CD4-positive, alpha-beta T cell treated with Interferon alpha-2 for 1 hour (primary cell): ENCODE results near the gene CAMTA1.

Experiments used
- DNase-seq, 2 donors: peaks; one replicate each; pipeline ENCODE4 v3.0.0-alpha.2; 2020 to 2022

The CAMTA1 gene

DNA sequence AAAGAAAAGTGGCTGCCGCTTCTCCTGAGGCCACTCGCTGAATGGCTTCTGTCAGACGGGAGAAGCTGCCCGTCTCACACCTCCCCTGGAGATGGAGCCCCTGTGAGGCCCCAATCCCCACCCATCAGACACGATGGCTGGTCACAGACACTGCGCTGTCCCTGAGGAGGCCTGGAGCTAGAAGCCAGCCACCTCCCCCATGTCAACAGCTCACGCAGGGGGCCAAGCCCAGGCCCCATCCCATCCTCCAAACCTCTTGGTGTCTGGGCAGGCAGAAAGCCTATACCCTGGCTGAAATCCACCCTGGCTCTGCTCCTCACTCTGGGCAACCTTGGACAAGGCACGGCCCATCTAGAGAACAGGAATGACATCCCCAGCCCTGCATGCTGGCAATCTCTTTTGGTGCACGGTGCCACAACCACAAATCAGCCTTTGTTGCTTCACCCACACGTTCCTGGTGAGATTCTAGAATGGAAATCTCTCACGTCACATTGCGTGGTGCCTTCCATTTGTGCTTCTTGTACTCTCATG, 711.9 kb downstream of the CAMTA1 start:
- no peak for DNase-seq

DNA sequence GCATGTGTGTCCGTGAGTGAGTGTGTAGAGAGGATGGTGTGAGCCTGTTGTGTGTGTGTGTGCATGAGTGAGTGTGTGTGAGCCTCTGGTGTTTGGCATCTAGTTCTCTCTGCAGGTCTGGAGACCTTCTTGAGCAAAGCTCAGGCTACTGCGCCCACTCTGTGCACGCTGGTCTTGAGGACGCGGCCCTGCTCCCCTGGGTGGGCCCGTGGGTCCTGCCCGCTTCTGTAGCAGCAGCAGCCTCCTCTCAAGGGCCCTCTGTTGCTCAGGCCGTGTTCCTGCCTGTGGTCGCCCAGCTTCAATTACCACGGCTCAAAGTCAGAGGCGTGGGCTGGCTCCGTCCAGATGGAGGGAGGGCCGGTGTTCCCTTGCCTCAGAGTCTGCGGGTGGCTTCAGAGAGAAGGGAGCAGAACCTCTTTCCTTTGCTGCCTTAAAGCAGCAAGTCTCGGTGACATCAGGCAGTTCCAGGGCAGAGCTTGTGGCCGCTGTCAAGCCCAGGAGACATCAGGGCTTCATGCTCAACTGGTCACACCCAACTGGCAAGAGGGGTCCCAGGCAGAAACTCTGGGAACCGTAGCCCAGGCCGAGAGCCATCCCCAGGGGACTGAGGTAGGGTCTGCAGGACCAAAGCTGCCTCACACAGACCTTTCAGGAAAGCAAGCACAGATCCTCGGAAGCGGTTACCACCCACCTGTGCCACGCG, 715.3 kb downstream of the CAMTA1 start:
- no peak for DNase-seq

DNA sequence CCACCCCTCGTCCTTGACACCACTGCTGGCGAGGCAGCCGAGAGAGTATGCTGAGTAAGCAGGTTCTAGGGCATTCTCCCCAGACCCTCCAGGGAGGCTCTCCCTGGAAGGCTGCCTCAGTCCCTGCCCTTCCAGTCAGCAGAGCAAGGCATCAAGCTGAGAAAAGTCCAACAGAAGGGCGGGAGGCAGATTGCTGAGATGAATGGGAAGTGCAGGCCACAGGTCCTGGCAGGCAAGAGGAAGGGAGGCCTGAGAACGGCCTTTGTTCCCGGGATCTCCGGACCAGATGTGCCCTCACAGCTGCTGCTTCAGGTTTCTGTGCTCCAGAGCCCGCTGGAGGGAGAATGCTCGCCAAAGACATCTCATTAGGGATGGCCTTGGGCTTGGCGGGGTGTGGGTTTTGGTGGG, 715.8 kb downstream of the CAMTA1 start:
- no peak for DNase-seq

DNA sequence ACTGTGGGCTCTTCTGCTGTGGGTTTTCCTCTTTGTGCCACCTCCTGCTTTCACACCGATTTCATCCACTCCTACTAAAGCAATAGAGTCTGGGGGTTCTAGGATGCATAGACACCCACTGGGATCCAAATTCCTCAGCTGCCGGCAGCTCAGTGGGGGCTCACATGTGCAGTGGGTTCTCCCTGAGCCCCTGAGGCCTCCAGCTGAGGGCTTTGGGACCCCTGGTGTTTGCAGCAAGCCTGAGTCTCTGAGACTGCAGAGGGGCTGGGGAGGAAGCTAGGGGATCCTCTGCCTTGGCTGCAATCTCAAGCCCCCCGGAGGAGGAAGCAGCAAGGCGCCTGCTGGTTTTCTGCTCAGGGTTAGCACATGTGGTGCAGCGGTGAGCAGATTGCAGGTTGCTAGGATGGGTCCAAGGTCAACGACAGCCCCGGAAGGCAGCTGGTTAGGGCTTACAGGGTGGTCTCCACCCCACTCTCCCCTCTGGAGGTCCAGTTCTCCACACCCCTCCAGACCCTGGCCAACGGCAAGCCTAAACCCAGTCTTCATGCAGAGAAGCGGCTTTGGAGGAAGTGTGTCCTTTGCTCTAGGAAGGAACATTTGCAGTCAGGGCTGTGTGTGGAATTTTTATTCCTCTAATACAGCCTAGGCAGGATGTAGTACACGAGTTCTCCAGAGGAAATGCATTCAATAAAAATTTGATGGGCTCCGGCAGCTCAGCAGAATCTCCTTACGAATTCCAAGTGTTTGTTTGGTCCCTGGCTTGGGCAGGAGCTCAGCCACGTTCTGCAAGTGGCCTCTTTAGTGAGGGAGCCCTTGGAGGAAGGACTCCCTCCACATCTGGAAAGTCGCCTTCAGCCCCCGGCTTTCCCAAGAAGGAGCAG, 716.7 kb downstream of the CAMTA1 start:
- no peak for DNase-seq

DNA sequence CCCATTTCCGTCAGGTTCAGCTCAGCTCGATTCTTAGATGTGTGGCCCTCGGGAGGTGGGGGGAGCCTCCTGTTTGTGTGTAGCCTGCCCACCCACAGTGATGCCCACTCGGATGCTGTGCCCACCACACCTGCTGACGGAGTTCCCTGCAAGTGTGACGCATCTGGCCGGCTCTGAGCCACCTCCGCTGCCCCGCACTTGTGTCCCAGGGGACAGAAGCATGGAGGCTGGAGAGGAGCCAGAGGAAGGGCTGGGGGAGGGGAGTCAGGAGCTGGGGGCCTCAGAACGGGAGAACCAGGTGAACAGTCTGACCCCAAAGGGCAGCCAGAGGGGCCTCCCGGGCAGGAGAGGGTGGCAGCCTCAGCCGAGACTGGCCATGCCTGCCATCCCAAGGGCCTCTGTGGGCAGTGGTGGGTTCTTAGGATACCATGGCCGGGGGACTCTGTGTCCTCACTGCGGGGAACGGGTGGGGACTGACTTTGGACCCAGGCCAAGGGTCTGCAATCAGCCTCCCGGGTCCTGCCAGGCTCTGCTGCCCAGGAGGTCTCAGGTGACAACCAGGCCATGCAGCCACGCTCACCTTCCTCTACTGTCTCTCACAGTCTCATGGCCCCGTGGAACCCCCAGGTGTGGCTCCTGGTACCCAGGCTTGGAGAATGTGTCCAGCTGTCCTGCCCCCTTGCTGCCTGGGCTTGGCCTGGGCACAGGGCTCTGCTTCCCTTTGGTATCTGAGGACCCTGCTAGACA, 718.6 kb downstream of the CAMTA1 start:
- DNase-seq: no peak

DNA sequence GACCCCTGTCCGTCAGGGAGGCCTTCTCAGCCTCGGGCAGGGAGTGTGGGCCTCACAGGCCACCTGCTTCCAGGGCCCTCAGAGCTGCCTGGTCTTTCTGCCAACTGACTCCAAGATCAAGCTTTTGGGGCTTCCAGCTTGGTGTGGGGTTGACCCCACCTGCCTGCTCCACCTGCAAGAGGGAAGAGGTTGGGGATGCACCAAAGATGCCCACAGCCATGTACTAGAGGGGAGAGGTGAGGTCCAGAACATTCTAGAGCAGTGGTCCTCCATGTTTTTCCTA, 719.1 kb downstream of the CAMTA1 start:
- no peak for DNase-seq

DNA sequence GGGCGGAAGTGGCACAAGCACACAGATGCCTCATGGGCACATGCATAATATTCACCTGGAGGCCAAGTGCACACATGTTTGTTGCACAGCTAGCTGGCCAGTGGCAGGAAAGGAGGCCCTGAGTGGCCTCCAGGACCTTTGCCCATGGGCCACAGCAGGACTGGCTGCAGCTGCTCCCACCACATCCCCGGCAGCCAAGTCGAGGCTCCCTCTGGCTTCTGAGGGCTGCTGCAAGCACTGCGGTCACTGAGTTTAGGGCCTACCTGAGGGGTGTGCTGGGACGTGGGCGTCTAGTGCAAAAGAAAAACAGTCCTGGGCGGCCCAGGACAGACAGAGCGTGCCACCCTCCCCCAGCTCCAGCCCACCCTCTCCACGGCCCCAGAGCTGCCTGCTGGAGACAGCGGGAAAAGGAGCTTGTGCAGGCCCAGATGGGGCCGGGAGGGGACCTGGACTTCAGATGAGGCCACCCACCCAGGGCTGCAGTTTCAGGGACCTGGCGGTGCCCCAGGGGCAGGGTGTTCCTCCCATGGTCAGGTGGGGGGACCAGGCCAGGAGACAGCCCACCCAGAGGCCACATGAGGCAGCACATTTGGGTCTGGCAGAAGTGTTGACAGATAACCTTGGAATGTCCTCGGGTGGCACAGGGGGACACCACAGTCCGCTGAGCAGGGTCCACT, 720.0 kb downstream of the CAMTA1 start:
- DNase-seq: no peak

DNA sequence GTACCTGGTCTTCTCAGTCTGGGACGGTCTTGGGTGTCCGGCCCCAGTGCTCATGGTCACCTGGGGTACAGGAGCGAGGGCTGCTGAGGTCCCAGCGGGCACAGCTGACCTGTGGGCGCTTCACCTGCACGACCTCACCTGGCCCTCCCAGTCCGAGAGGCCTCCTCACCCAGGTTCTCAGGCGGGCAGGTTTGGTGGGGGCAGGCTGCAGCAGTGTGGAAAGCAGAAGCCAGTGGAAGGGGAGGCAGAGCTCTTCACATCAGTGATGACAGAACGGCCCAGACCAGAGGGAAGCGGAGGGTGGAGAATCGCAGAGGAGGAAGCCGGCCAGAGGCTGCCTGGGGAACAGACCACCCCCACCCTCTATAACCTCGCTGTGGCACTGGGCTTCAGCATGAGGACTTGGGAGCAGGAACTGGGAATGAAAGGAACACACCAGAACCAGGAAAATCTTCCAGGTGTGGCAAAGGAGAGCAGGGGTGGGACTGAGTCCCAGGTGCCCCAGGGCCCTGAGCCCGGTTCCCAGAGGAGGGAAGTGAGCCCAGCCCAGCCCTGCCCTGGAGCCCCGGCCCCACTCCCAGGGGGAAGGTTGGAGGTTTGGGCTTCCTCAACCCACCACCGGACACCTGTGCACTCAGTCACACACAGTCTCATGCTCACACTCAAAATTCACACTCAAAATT, 720.7 kb downstream of the CAMTA1 start:
- no peak for DNase-seq

DNA sequence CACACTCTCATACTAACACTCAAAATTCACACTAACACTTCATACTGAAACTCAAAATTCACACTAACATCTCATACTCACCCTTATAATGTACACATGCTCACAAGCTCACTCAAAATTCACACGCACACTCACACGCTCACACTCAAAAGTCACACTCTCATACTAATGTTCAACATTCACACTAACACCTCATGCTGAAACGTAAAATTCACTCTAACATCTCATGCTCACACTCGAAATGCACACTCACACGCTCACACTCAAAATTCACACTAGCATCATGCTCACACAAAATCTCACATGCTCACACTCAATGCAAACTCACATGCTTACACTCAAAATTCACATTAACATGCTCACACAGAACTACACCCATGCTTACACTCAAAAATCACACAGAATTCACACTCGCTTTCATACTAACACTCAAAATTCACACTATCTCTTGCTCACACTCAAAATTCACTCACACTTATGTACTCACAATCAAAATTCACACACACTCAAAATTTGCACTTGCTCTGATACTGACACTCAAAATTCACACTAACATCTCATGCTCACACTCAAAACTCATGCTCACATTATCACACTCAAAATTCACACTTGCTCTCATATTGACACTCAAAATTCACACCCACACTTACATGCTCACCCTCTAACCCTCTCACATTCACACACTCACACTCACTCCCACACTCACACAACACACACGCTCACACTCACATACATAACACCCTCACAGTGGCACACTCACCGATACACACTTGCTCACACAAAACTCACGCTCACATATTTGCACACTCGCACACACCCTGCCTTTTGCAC, 721.4 kb downstream of the CAMTA1 start:
- no peak for DNase-seq

DNA sequence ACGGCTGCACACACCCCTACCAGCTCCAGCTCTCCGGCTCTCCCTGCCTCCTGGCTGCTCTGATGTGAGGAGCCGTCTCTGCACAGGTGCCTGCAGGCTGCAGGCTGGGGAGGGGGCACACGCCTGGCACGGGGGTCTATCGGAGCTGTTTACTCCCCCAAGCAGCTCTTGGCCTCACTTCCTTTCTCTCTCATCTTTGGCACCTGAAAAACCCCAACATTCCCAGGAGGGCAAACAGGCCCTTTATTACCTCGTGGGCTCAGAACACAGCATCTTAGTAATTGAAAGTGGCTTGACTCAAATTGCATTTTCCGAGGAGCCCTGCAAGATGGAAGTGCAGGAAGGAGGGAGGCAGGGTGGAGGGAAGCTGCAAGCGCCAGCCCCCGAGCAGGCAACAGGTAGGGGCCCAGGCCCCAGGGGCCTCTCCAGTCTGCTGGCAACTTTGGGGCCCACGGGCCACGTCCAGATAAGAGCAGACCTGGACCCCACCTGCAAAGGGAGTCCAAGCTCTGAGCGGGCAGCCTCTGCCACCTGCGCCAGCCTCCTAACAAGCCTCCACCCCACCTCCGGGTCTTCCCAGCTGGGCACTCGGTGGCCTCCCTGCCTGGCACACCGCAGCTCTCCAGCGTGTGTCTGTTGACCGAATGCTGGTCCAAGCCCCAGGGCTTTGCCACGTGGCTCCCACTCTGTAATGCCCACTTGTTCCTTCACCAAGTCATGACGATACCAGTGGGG, 722.2 kb downstream of the CAMTA1 start:
- no peak for DNase-seq

DNA sequence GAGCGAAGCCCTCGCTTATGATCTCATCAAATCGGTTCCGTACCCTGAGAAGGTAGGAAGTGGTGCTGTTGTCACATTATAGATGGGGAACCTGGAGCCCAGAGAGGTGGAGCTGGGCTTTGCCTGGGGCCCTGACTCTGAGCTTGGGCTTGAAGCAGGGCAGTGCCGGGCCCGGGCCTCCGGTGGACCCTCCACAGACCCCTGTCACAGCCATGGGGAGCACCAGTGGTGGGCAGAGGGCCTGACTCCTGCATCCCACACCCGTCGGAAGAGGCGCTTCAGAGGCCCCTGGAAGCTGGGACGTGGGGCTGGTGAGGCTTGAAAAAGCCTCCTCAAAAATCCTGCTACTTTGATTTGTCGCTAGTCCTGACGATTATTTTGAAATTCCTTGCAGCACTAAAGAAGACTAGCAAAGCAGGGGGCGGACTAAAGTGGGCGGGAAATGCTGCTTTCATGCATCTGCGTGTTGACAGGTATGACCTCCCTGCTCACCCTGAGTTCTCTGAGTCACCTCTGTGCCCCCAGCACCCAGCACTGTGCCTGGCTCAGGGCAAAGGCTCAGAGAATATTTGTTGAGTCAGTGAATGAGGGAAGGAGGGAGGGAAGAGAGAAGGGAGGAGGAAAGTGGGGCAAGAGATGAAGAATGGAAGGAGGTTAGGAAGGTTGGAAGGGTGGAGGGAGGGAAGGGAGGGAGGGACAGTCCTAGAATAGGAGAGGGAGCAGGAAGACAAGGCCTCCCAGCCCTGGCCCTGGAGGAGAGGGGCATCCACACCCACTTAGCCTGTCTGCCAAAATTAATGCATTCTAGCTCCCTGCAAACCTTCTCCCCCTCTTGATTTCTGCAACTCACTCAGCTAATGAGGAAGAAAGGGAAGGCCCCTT, 723.0 kb downstream of the CAMTA1 start:
- DNase-seq: no peak

DNA sequence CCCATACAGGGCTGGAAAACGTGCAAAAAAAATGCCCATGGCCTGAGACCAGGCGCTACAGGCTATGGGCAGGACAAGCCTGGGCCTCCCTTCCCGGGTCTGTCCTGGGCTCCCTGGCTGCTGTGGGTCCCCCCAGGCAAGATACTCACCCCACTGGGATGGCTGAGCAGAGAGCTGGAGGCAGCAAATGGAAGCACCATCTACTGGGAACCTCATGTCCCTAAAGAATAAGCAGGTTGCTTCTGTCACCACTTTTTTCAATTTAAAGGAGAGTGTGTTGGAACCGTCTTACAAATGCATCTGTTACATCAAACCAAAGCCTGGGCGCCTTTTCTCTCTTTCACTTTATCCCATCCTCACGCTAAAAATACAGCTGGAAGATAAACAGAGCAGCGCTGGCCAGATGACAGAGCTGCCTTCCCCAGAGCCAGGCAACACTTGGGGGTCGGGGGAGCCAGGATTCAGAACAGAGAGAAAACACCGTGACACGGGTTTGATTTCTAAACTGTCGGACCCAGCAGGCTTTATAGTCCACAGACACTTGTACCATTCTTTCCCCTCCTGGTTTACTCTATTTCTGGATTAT, 723.8 kb downstream of the CAMTA1 start:
- no peak for DNase-seq

DNA sequence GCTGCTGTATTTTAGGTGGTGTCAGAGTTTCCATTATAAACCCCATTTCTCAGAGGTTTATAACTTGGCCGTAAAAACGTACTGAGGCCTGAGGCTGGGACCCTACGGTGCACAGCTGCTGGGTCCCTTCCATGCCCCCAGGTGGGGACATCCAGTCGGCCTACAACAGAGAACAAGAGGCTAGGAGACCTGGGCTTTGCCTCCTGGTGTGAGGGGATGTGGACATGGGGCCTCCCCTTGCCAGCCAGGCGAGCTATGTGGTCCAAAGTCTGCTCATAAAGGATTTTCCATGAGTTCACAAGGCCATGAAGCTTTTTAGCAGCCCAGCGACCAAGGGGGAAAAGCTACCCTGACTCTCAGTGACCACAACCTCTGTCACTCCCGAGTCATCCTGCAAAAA, 724.3 kb downstream of the CAMTA1 start:
- no peak for DNase-seq

DNA sequence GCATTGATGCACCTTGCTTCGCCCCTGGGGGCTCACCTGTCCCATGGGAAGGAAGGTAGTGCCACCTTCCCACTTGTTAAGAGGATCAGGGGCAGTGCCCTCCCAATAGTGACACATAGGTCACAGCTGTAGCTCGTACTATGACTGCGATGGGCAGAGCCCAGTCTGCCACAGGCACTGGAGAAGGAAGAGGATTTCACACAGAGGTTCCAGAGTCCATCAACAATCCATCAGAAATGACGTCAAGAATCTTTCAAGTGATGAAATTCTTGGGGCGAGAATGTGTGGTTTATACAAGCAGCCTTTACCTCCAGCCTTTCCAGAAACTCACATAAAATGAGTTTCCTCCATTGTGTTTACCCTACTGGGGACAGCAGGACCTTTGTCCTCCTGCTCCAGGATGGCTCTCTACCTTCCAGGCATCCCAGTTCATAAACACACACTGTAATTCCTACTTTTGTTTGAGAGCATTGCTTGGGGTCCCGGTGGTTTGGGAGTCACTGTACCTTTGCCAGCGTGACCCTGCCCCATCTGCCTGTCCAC, 725.2 kb downstream of the CAMTA1 start:
- no peak for DNase-seq

DNA sequence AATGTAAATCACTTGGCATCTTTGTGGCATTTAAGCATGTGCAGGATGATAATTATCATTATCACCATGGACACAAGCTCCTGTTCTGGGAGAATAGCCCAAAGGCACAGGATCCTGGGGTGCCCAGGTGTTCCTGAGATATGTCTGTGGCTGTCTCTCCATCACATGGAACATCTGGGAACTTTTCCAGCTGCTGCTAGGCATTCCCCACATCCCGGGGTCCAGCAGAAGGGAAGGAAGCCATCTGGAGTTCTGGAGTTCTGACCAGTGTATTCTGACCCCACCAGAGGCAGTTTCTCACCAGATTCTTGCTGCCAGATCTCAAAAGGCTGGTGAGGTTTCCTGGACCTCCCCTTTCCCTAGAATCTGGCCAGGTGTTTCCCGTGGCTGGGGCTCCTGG, 726.1 kb downstream of the CAMTA1 start:
- no peak for DNase-seq

DNA sequence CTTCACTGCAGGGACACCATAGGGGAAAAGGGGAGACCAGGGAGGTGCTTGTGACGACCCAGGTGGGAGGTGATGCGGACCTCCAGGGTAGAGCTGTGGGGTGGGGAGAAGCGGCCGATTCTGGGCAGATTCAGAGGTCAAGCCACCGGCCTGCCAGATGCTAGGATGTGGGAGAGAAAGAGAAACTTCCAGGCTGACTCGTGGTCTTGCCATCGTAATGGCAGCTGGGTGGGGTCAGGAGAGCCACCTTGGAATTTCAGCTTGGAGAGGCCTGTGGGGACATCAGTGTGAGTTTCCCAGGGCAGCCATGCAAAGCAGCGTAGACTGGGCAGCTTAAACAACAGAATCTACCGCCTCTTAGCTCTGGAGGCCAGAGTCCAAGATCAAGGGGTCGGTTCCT, 727.8 kb downstream of the CAMTA1 start:
- DNase-seq: no peak

DNA sequence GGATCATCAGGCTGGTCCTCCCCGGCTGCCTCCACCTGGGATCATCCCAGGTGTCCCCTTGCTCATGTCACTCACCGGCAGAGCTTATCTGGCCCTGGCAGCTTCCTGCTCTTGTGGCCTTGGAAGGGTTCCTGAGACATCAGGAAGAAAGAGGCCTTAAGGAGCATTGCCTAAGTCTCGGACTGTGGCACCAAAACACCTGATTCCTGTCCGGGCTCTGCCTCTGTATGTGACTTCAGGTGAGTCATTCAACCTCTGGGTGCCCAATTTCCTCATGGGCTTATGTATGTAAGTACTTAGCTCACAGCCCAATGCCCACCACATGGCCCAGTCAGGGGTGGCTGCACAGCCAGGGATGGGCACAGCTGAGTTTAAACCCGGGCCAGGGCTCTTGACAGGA, 729.9 kb downstream of the CAMTA1 start:
- no peak for DNase-seq

DNA sequence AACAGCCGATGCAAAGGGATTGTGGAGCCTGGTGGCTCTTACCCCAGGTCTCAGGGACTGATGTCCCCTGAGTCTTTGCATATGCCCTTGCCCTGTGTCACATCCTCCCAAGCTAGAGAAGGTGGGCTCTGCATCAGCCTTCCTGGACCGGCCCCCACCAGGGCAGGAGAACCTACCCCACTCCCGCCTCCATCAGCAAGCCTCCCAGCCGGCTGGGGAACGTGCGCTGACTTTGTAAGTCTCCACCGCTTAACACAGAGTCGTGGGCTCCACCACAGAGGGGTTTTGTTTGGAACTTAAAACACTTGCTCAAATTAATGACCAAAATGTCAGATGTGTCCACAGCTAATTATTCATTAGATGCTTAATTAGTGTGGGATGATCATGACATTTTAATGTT, 730.6 kb downstream of the CAMTA1 start:
- DNase-seq: no peak

DNA sequence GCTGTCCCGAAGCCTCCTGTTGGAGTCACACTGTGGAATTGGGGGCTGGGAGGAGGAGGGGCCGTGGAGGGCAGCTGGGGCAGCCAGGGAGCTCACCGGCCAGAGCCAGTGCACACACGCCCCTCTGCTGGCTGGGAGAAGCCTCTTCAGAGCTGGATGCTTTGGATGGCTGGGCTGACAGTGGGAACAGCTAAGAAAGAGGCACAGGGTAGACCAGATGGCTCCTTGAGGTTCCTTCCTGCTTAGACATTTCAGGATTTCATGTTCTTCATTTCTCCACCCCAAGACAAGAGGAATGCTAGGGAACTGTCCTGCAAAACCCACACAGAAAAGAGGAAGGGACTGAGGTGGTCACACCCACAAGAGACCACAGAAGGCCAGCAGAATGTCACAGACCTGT, 731.1 kb downstream of the CAMTA1 start:
- no peak for DNase-seq
